ENCODE data around the gene RHAG.

GRCh38 chr6:49579649-49580048 lies 57.0 kb downstream of the RHAG start:
- TF ChIP-seq CTCF (IDR thresholded peaks at IDR 0.05) (no peak), POLR2A (IDR thresholded peaks at IDR 0.05) (no peak)

Data from testis (tissue), 2 donors.